Naive thymus-derived CD4-positive, alpha-beta T cell (primary cell): ENCODE measurements around the gene PLCL1. TPM values are rescaled to one million over a fixed set of nuclear protein-coding genes. Genes with fewer than 3 reads are reported as not detected.

Experiments
- ATAC-seq: fragments of 150-1000 bp; cut with Tn5 transposase; 2 replicates; pipeline ENCODE4 v1.10.0; 2021; ENCODE audit warnings: mild to moderate bottlenecking, moderate library complexity
- CTCF ChIA-PET: fragments of 350-600 bp; sonication (Branson Sonifier 250); formaldehyde crosslinking; loops from one replicate; lab custom pipeline; 2021; ENCODE audit warnings: antibody characterized with exemption; lab: Charles Lee
- POLR2A ChIA-PET: fragments of 350-600 bp; sonication (Branson Sonifier 250); formaldehyde crosslinking; loops from one replicate; lab custom pipeline; 2021; ENCODE audit warnings: antibody characterized with exemption, inconsistent platforms; lab: Charles Lee
- DNase-seq, 9 donors: peaks; one replicate each; pipeline versions ENCODE4 v3.0.0 to v3.0.0-alpha.2; 2020 to 2022; ENCODE audit warnings: mixed read lengths in 1 of 9
- H3K27ac ChIP-seq: one replicate; pipeline ENCODE4 v1.7.0; 2013; ENCODE audit warnings: mild to moderate bottlenecking, low read depth, low read length, moderate library complexity
- H3K27me3 ChIP-seq, 2 donors: one replicate each; pipeline ENCODE4 v1.7.0; 2013; ENCODE audit warnings: low read length in 2 of 2, mild to moderate bottlenecking in 2 of 2, moderate library complexity in 2 of 2; ENCODE audit not compliant: control insufficient read depth in 2 of 2, insufficient read depth in 2 of 2
- H3K36me3 ChIP-seq, 3 experiments: 1 replicate in 2 of 3; 2 replicates in 1 of 3; pipeline ENCODE4 v1.7.0; 2013; ENCODE audit warnings: low read length in 3 of 3, mild to moderate bottlenecking in 3 of 3, moderate library complexity in 1 of 3; ENCODE audit not compliant: insufficient read depth in 3 of 3, control insufficient read depth in 2 of 3
- H3K4me1 ChIP-seq, 2 donors: one replicate each; pipeline ENCODE4 v1.7.0; 2013; ENCODE audit warnings: low read length in 2 of 2, mild to moderate bottlenecking in 2 of 2, moderate library complexity in 1 of 2; ENCODE audit not compliant: control insufficient read depth in 2 of 2, insufficient read depth in 2 of 2
- H3K4me3 ChIP-seq: 2 replicates; pipeline ENCODE4 v1.7.0; 2013; ENCODE audit warnings: mild to moderate bottlenecking, low read length
- H3K9me3 ChIP-seq, 3 experiments: 1 replicate in 2 of 3; 2 replicates in 1 of 3; pipeline ENCODE4 v1.7.0; 2013; ENCODE audit warnings: low read length in 3 of 3; ENCODE audit not compliant: control insufficient read depth in 2 of 3
- H3K27ac Mint-ChIP-seq, 9 donors: one replicate each; pipeline ENCODE4 v1.8.0; 2020 to 2022; ENCODE audit warnings: mixed read lengths in 9 of 9, mild to moderate bottlenecking in 8 of 9, moderate library complexity in 5 of 9, inconsistent platforms in 2 of 9
- H3K27me3 Mint-ChIP-seq, 5 donors: one replicate each; pipeline ENCODE4 v1.8.0; 2021 to 2022; ENCODE audit warnings: mixed read lengths in 5 of 5, mild to moderate bottlenecking in 1 of 5
- H3K36me3 Mint-ChIP-seq, 5 donors: one replicate each; pipeline ENCODE4 v1.8.0; 2020 to 2022; ENCODE audit warnings: mixed read lengths in 5 of 5, mild to moderate bottlenecking in 3 of 5, inconsistent platforms in 1 of 5
- H3K4me1 Mint-ChIP-seq, 7 donors: one replicate each; pipeline ENCODE4 v1.8.0; 2020 to 2022; ENCODE audit warnings: mixed read lengths in 7 of 7, mild to moderate bottlenecking in 3 of 7, inconsistent platforms in 1 of 7
- H3K4me3 Mint-ChIP-seq, 10 donors: one replicate each; pipeline ENCODE4 v1.8.0; 2020 to 2022; ENCODE audit warnings: mild to moderate bottlenecking in 10 of 10, mixed read lengths in 10 of 10, moderate library complexity in 6 of 10, inconsistent platforms in 2 of 10
- H3K9me3 Mint-ChIP-seq, 11 donors: one replicate each; pipeline ENCODE4 v1.8.0; 2020 to 2022; ENCODE audit warnings: mixed read lengths in 11 of 11, mild to moderate bottlenecking in 4 of 11, inconsistent platforms in 1 of 11, moderate library complexity in 1 of 11
- intact Hi-C, 2 donors: fragments of 100-400 bp; cut with micrococcal nuclease; formaldehyde crosslinking; loops; one replicate each; pipeline ENCODE4 v1.15.1; 2023
- polyA plus RNA-seq, 2 donors: library from polyadenylated mRNA; unstranded; fragments of 300-500 nt; fragmentation: Illumina TruSeq; gene quantifications; one replicate each; pipeline ENCODE4 v1.2.3, GENCODE V29; 2021
- total RNA-seq, 6 experiments: library from RNA in 5 of 6; stranded (reverse) in 5 of 6; gene quantifications; 1 replicate in 5 of 6; 2 replicates in 1 of 6; pipeline ENCODE4 v1.2.3 and lab custom pipeline; 2021 to 2026

PLCL1 gene
- total and polyA plus RNA-seq, 7 experiments from 2014 or later, result 1.8 to 33.7 (median 22.7) TPM

DNA sequence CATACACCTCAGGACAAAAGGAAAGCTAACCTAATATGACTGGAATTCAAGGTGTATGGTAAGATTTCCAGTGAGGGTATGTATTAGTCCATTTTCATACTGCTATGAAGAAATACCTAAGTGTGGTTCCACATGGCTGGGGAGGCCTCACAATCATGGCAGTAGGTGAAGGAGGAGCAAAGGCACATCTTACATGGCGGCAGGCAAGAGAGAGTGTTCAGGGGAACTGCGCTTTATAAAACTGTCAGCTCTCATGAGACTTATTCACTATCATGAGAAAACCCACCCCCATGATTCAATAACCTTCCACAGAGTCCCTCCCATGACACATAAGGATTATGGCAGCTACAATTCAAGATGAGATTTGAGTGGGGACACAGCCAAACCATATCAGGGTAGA lies 186.0 kb downstream of the PLCL1 start:
- Histone ChIP-seq H3K27ac (no peak overlapping the region), H3K9me3 (no peaks in the 10 kb centered on the region), H3K4me1 (peaks cover 0 to 3% of the 10 kb centered on the region in 2 donors), H3K27me3 (no peaks in the 10 kb centered on the region), H3K4me3 (no peak overlapping the region), H3K36me3 (no peaks in the 10 kb centered on the region)
- ChIA-PET CTCF (no interaction called here), POLR2A (no interaction called here)
- intact Hi-C loops, result no loop called here
- Mint-ChIP-seq H3K27ac (no peak overlapping the region), H3K36me3 (peaks cover 4 to 48% (median 24%) of the 10 kb centered on the region in 5 donors), H3K4me3 (peak overlapping the region in 1 of 10 donors; percentile 51), H3K4me1 (peaks cover 0 to 61% (median 45%) of the 10 kb centered on the region in 7 donors), H3K9me3 (peaks cover 0 to 31% (median 7%) of the 10 kb centered on the region in 11 donors), H3K27me3 (no peaks in the 10 kb centered on the region)
- DNase-seq (no peak), ATAC-seq (no peak)

DNA sequence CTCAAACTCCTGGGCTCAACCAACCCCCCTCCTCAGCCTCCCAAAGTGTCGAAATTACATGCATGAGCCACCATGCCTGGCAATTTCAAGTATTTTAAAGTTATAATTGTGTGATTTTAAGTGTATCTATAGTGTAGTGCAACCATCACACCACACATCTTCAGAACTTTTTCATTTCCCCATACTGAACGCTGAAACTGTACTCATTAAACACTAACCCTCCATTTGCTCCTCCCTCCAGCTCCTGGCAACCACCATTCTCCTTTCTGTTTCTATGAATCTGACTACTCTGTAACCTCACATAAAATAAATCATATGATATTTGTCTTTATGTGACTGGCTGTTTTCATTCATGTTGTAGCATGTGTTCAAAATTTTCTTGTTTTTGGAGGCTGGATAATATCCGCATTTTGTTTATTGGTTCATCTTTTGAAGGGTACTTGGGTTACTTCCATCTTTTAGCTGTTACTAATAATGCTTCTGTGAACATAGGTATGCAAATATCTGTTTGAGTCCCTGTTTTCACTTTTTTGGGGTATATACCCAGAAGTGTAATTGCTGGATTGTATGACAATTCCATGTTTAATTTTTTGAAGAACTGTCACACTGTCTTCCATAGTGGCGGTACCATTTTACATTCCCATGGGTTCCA lies 188.2 kb downstream of the PLCL1 start:
- Mint-ChIP-seq H3K9me3 (peaks cover 0 to 31% (median 7%) of the 10 kb centered on the region in 11 donors), H3K27me3 (no peaks in the 10 kb centered on the region), H3K4me1 (peaks cover 11 to 72% (median 63%) of the 10 kb centered on the region in 7 donors), H3K36me3 (peaks cover 4 to 49% (median 23%) of the 10 kb centered on the region in 5 donors), H3K4me3 (peak overlapping the region in 3 of 10 donors; percentile 1 to 14 (median 11)), H3K27ac (peak overlapping the region in 2 of 9 donors; percentile 6 to 15)
- Histone ChIP-seq H3K4me3 (no peak overlapping the region), H3K4me1 (peaks cover 0 to 20% of the 10 kb centered on the region in 2 donors), H3K27me3 (no peaks in the 10 kb centered on the region), H3K27ac (no peak overlapping the region), H3K9me3 (no peaks in the 10 kb centered on the region), H3K36me3 (no peaks in the 10 kb centered on the region)
- ATAC-seq (no peak), DNase-seq (no peak)
- intact Hi-C loops, result no loop called here
- ChIA-PET CTCF (no interaction called here), POLR2A (no interaction called here)

DNA sequence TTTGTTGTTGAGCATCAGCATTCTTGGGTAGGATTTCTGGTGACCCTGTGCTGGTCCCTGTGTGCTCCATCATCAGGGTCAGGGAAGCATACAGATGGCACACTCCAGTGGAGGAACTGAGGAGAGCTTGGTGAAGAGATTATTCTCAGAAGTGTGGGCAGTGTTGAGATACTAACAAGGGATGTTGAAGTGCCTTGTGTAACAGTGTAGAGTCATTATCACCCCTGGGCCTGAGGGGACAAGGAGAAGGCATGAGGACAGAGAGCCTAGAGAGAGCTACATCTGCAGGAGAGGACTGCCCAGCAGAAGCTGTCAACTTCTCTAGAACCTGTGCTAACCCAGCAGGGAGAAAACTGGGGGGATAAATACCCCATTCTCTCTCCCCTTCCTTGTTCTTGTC lies 189.0 kb downstream of the PLCL1 start:
- H3K4me1 Mint-ChIP-seq, result peaks cover 13 to 80% (median 70%) of the 10 kb centered on the region in 7 donors

GRCh38 chr2:197993830-197994229 lies 189.4 kb downstream of the PLCL1 start:
- H3K4me3 Mint-ChIP-seq, result peak overlapping the region in 1 of 10 donors; percentile 1
- H3K27ac ChIP-seq, result no peak overlapping the region
- H3K9me3 Mint-ChIP-seq, result peaks cover 0 to 23% (median 6%) of the 10 kb centered on the region in 11 donors
- POLR2A ChIA-PET, result no interaction called here
- H3K27me3 Mint-ChIP-seq, result no peaks in the 10 kb centered on the region
- ATAC-seq, result no peak
- H3K36me3 Mint-ChIP-seq, result peaks cover 4 to 49% (median 24%) of the 10 kb centered on the region in 5 donors
- peaks cover 0 to 27% of the 10 kb centered on the region in 2 donors for H3K4me1 ChIP-seq
- no peaks in the 10 kb centered on the region for H3K9me3 ChIP-seq
- intact Hi-C loops, result loop anchor here in 1 of 2 donors (2.0 kb wide), 1 partner anchor 15 kb away; no protein-coding TSS in a partner anchor
- peaks cover 13 to 84% (median 75%) of the 10 kb centered on the region in 7 donors for H3K4me1 Mint-ChIP-seq
- peak overlapping the region in 2 of 9 donors; percentile 7 to 29 for H3K27ac Mint-ChIP-seq
- no peak overlapping the region for H3K4me3 ChIP-seq
- no peaks in the 10 kb centered on the region for H3K27me3 ChIP-seq
- H3K36me3 ChIP-seq, result no peaks in the 10 kb centered on the region
- no peak for DNase-seq
- CTCF ChIA-PET, result no interaction called here

More for the DNA sequence above, 189.0 kb downstream of the PLCL1 start:
- Histone ChIP-seq H3K27ac (no peak overlapping the region), H3K27me3 (no peaks in the 10 kb centered on the region), H3K9me3 (no peaks in the 10 kb centered on the region), H3K4me1 (peaks cover 0 to 25% of the 10 kb centered on the region in 2 donors), H3K4me3 (no peak overlapping the region), H3K36me3 (no peaks in the 10 kb centered on the region)
- Mint-ChIP-seq H3K4me3 (peak overlapping the region in 2 of 10 donors; percentile 1 to 14), H3K27me3 (no peaks in the 10 kb centered on the region), H3K27ac (peak overlapping the region in 4 of 9 donors; percentile 3 to 29 (median 6)), H3K36me3 (peaks cover 4 to 47% (median 19%) of the 10 kb centered on the region in 5 donors), H3K9me3 (peaks cover 0 to 26% (median 7%) of the 10 kb centered on the region in 11 donors)
- ChIA-PET CTCF (no interaction called here), POLR2A (no interaction called here)
- ATAC-seq, result no peak
- DNase-seq, result no peak
- intact Hi-C loops, result no loop called here

GRCh38 chr2:197994751-197995150 lies 190.4 kb downstream of the PLCL1 start:
- Histone ChIP-seq H3K4me3 (no peak overlapping the region), H3K4me1 (peaks cover 0 to 27% of the 10 kb centered on the region in 2 donors), H3K27me3 (no peaks in the 10 kb centered on the region), H3K27ac (no peak overlapping the region), H3K36me3 (no peaks in the 10 kb centered on the region), H3K9me3 (no peaks in the 10 kb centered on the region)
- Mint-ChIP-seq H3K4me3 (peak overlapping the region in 4 of 10 donors; percentile 51 to 78 (median 64)), H3K27ac (peak overlapping the region in 3 of 9 donors; percentile 16 to 84 (median 62)), H3K27me3 (no peaks in the 10 kb centered on the region), H3K9me3 (peaks cover 0 to 17% (median 5%) of the 10 kb centered on the region in 11 donors), H3K36me3 (peaks cover 2 to 46% (median 20%) of the 10 kb centered on the region in 5 donors), H3K4me1 (peaks cover 13 to 86% (median 80%) of the 10 kb centered on the region in 7 donors)
- ATAC-seq, result no peak
- DNase-seq, result no peak
- CTCF ChIA-PET, result no interaction called here
- POLR2A ChIA-PET, result interaction anchor here (0.6 kb wide), 1 partner anchor 10 kb away, joined by 4 read pairs; no protein-coding TSS in a partner anchor
- intact Hi-C loops, result loop anchor here in 1 of 2 donors (2.0 kb wide), 1 partner anchor 14 kb away; no protein-coding TSS in a partner anchor

- intact Hi-C loops, result no loop called here
- H3K4me1 ChIP-seq, result peaks cover 0 to 27% of the 10 kb centered on the region in 2 donors
- no peaks in the 10 kb centered on the region for H3K9me3 ChIP-seq
- H3K27ac Mint-ChIP-seq, result peak overlapping the region in 7 of 9 donors; percentile 43 to 89 (median 62)
- H3K27me3 ChIP-seq, result no peaks in the 10 kb centered on the region
- H3K27me3 Mint-ChIP-seq, result no peaks in the 10 kb centered on the region
- peak; percentile 21 for ATAC-seq
- H3K4me3 ChIP-seq, result no peak overlapping the region
- H3K36me3 ChIP-seq, result no peaks in the 10 kb centered on the region
- ChIA-PET CTCF (interaction anchor here (0.6 kb wide), 1 partner anchor 128 kb away, joined by 4 read pairs; no protein-coding TSS in a partner anchor), POLR2A (interaction anchor here (0.6 to 0.7 kb wide), 2 partner anchors 47 to 56 kb away, joined by 3 read pairs; no protein-coding TSS in a partner anchor)
- peak overlapping the region in 4 of 10 donors; percentile 51 to 78 (median 64) for H3K4me3 Mint-ChIP-seq
- no peak overlapping the region for H3K27ac ChIP-seq
- peaks cover 0 to 11% (median 3%) of the 10 kb centered on the region in 11 donors for H3K9me3 Mint-ChIP-seq
- H3K36me3 Mint-ChIP-seq, result peaks cover 0 to 43% (median 17%) of the 10 kb centered on the region in 5 donors
- H3K4me1 Mint-ChIP-seq, result peaks cover 13 to 86% (median 81%) of the 10 kb centered on the region in 7 donors
- peak in 5 of 9 donors; percentile 5 to 46 (median 22) for DNase-seq
Observed at GRCh38 chr2:197996583-197996982, 192.2 kb downstream of the PLCL1 start.
